Aorta (tissue), 5 donors: ENCODE data around the gene CCKAR. TPM values are rescaled to one million over a fixed set of nuclear protein-coding genes. Genes with fewer than 3 reads are reported as not detected.

Source experiments
- ATAC-seq: fragments of 200-7000 bp; cut with Tn5 transposase; one replicate; pipeline ENCODE4 v1.9.1; 2022; ENCODE audit warnings: moderate library complexity; ENCODE audit not compliant: low FRiP score
- DNase-seq, 2 donors: peaks; one replicate each; pipeline ENCODE4 v3.0.0-alpha.2; 2020
- H3K27ac ChIP-seq, 2 donors: one replicate each; pipeline ENCODE4 v1.5.1; 2013; ENCODE audit warnings: low read length in 2 of 2, mild to moderate bottlenecking in 2 of 2, moderate library complexity in 2 of 2, control low read depth in 1 of 2, inconsistent platforms in 1 of 2, low read depth in 1 of 2
- H3K27me3 ChIP-seq, 2 donors: one replicate each; pipeline ENCODE4 v1.6.1; 2013; ENCODE audit warnings: control low read depth in 1 of 2, low read length in 1 of 2, mild to moderate bottlenecking in 1 of 2, moderate library complexity in 1 of 2; ENCODE audit not compliant: insufficient read depth in 2 of 2, control insufficient read depth in 1 of 2
- H3K36me3 ChIP-seq, 2 donors: one replicate each; pipeline ENCODE4 v1.6.1; 2013; ENCODE audit warnings: control low read depth in 1 of 2, low read length in 1 of 2, mild to moderate bottlenecking in 1 of 2; ENCODE audit not compliant: insufficient read depth in 2 of 2, control insufficient read depth in 1 of 2
- H3K4me1 ChIP-seq, 2 donors: one replicate each; pipeline ENCODE4 v1.6.1; 2013; ENCODE audit warnings: low read length in 2 of 2, control low read depth in 1 of 2, mild to moderate bottlenecking in 1 of 2, moderate library complexity in 1 of 2; ENCODE audit not compliant: insufficient read depth in 2 of 2, control insufficient read depth in 1 of 2
- H3K4me3 ChIP-seq, 2 donors: one replicate each; pipeline ENCODE4 v1.5.1; 2013; ENCODE audit warnings: low read length in 2 of 2, control low read depth in 1 of 2, mild to moderate bottlenecking in 1 of 2
- H3K9me3 ChIP-seq: one replicate; pipeline ENCODE4 v1.6.1; 2013; ENCODE audit warnings: mild to moderate bottlenecking, low read length; ENCODE audit not compliant: control insufficient read depth
- WGBS, 2 donors: extraction: QIAGEN DNeasy Blood & Tissue Kit; methylation state at CpG; one replicate each; pipeline ENCODE4 v1.1.7; 2013; 5-methylcytosine and 5-hydroxymethylcytosine counted together
- intact Hi-C, 2 donors: fragments of 100-400 bp; cut with DNase I; formaldehyde crosslinking; loops; one replicate each; pipeline versions ENCODE4 v1.14.2 to v1.15.0; 2022
- polyA plus RNA-seq, 2 donors: library from polyadenylated mRNA; stranded (reverse); fragments of 200-250 nt; gene quantifications; one replicate each; pipeline ENCODE4 v1.2.3, GENCODE V29; 2013
- total RNA-seq, 2 donors: library from RNA; stranded (reverse); fragmentation: NEBNext Ultra II Directional; extraction: Animal tissue kit (Norgen Biotek cat#: 25700); gene quantifications; one replicate each; pipeline ENCODE4 v1.2.1, GENCODE V29; 2021
- donor health status: healthy with polysubstance abuse.
- donor health status: Bipolar disorder and iron deficiency.
- donor health status: DM: no; HTN: no; CAD: no.
- donor health status: DM: no; HTN: no; CAD: no.
- donor health status: DM: yes; HTN: yes; CAD: no.

The CCKAR gene
- total and polyA plus RNA-seq, 4 donors = not detected

DNA sequence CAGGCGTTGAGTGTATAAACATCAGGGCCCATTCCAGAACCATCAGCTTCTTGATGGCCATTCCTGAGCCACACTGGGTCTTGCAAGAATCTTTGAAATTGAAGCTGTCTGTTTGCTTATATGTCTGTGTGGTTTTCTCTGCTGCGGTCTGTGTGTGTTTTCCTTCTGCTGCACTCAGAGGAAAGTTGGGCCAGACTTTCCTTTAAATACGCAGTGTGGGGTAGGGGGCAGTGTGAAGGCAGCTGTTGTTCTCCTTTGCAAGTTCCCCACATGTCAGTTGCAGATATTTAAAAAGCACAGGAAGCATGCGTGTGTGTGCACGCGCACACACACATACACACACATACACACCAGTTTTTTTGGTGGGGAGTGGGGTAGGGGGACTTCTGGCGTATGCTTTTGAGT is 32.1 kb downstream of the CCKAR start:
- ATAC-seq = no peak
- no peaks in the 10 kb centered on the region for H3K4me1 ChIP-seq
- peaks cover 2% of the 10 kb centered on the region for H3K9me3 ChIP-seq
- intact Hi-C loops = loop anchor here (2.0 to 5.0 kb wide), 2 partner anchors 553 to 554 kb away; no protein-coding TSS in a partner anchor
- H3K4me3 ChIP-seq = no peak overlapping the region
- H3K27ac ChIP-seq = no peak overlapping the region
- whole genome bisulfite sequencing, 2 donors = 56 to 64% methylated on average over 7 of the region's 7 CpGs
- no peaks in the 10 kb centered on the region for H3K27me3 ChIP-seq
- H3K36me3 ChIP-seq = no peaks in the 10 kb centered on the region
- no peak for DNase-seq

- no peaks in the 10 kb centered on the region for H3K4me1 ChIP-seq
- no peaks in the 10 kb centered on the region for H3K36me3 ChIP-seq
- no peak overlapping the region for H3K27ac ChIP-seq
- H3K27me3 ChIP-seq = no peaks in the 10 kb centered on the region
- ATAC-seq (no peak), DNase-seq (no peak)
- 91 to 92% methylated on average over 6 of the region's 6 CpGs for whole genome bisulfite sequencing, 2 donors
- intact Hi-C loops = loop anchor here in 1 of 2 donors (5.0 kb wide), 1 partner anchor 555 kb away; no protein-coding TSS in a partner anchor
- H3K9me3 ChIP-seq = peaks cover 4% of the 10 kb centered on the region
- no peak overlapping the region for H3K4me3 ChIP-seq
These were observed 32.9 kb downstream of the CCKAR start for GRCh38 chr4:26457412-26457811.

GRCh38 chr4:26455571-26455970 is 34.7 kb downstream of the CCKAR start:
- 78 to 88% methylated on average over 2 of the region's 2 CpGs for WGBS, 2 donors
- intact Hi-C loops = loop anchor here in 1 of 2 donors (5.0 kb wide), 1 partner anchor 557 kb away; no protein-coding TSS in a partner anchor
- Histone ChIP-seq H3K27ac (no peak overlapping the region), H3K4me1 (no peaks in the 10 kb centered on the region), H3K4me3 (no peak overlapping the region), H3K27me3 (no peaks in the 10 kb centered on the region), H3K9me3 (peaks cover 4% of the 10 kb centered on the region), H3K36me3 (no peaks in the 10 kb centered on the region)
- ATAC-seq = no peak
- DNase-seq = no peak

- intact Hi-C loops = loop anchor here in 1 of 2 donors (5.0 kb wide), 1 partner anchor 557 kb away; no protein-coding TSS in a partner anchor
- WGBS, 2 donors = 96 to 98% methylated on average over 3 of the region's 3 CpGs
These were observed 35.3 kb downstream of the CCKAR start for GRCh38 chr4:26454961-26455360.

DNA sequence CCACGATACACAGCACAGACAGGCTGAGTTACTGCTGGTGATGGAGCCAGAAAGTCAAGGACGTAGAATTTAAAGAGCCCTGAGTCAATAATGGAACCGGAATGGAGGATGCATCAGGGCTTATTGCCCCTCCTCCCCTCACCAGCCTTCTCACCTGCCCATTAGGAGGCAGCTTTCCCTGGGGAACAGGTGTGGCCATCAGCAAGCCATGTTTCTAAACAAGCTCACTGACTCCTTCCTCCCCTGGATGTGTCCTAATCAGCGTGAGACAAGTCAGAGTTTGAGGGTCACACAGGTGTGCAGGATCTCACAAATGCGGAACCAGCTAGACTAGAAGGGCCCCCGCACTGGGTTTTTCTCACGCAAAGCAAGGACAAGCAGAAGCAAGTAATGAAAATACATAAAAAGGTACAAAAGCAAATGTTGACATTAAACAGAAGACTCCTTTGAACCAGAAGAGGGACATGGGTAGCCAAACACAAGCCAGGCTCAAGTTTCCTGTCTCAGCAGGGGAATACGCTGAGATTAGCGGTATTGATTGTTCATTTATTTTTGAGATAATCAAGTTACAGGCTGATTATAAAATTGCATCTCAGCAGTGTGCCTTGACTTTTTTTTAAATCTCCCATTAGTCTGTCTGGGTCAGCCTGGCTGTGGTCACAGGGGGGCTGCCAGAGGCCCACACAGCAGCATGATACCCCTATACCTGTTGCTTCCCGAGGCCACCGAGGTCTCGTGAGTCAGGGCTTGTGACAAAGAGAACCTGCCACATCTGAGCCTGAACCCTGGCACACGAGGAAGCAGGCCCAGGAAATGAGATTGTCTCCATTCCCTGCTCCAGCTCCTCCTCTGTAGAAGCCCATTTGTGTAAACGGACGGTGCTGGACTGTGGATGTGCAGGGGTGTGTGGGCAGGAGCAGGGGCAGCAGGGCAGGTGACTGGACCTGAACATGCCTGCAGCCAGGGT is 37.4 kb downstream of the CCKAR start:
- Histone ChIP-seq H3K36me3 (no peaks in the 10 kb centered on the region), H3K9me3 (peaks cover 4% of the 10 kb centered on the region), H3K4me1 (no peaks in the 10 kb centered on the region), H3K4me3 (no peak overlapping the region), H3K27me3 (no peaks in the 10 kb centered on the region), H3K27ac (no peak overlapping the region)
- 71 to 74% methylated on average over 15 of the region's 15 CpGs for WGBS, 2 donors
- ATAC-seq (no peak), DNase-seq (no peak)
- intact Hi-C loops = no loop called here

More at GRCh38 chr4:26454961-26455360, 35.3 kb downstream of the CCKAR start:
- H3K4me1 ChIP-seq = no peaks in the 10 kb centered on the region
- ATAC-seq (no peak), DNase-seq (no peak)
- H3K4me3 ChIP-seq = no peak overlapping the region
- no peaks in the 10 kb centered on the region for H3K36me3 ChIP-seq
- H3K27ac ChIP-seq = no peak overlapping the region
- no peaks in the 10 kb centered on the region for H3K27me3 ChIP-seq
- H3K9me3 ChIP-seq = peaks cover 4% of the 10 kb centered on the region

DNA sequence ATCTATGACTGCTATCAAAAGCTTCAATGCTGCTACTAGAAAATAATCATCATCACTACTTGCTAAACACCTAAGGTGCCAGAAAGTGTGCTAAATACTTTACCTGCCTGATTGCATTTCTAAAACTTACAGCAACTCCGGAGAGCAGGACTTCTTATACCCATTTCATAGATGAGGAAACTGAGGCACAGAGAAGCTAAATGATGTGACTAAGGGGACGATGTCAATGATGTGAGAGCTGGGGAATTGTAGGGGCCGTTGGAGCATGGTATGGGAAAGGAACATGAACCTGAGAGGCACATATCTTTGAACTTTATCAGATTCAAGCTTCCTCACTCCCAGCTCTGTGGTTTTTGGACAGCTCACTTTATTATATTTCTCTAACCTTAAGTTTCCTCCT is 38.7 kb downstream of the CCKAR start:
- peaks cover 6% of the 10 kb centered on the region for H3K9me3 ChIP-seq
- intact Hi-C loops = no loop called here
- 66 to 68% methylated on average over 3 of the region's 3 CpGs for WGBS, 2 donors

GRCh38 chr4:26450418-26450817 is 39.9 kb downstream of the CCKAR start:
- intact Hi-C loops = no loop called here
- WGBS, 2 donors = 61 to 68% methylated on average over 5 of the region's 5 CpGs
- DNase-seq = no peak

More for the DNA sequence above, 38.7 kb downstream of the CCKAR start:
- H3K27me3 ChIP-seq = no peaks in the 10 kb centered on the region
- no peak overlapping the region for H3K27ac ChIP-seq
- H3K4me3 ChIP-seq = no peak overlapping the region
- no peak for ATAC-seq
- H3K36me3 ChIP-seq = no peaks in the 10 kb centered on the region
- no peaks in the 10 kb centered on the region for H3K4me1 ChIP-seq
- DNase-seq = no peak

DNA sequence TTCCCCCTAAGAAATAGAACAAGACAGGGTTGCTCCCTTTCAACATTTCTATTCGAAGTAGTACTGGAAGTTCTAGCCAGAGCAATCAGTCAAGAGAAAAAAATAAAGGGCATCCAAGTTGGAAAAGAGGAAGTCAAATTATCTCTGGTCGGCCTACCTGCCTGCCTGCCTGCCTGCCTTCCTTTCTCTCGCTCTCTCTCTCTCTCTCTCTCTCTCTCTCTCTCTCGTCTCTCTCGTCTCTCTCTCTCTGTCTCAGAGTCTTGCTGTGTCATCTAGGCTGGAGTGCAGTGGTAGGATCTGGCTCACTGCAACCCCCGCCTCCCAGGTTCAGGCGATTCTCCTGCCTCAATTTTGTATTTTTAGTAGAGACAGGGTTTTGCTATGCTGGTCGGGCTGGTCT is 42.9 kb downstream of the CCKAR start:
- no peaks in the 10 kb centered on the region for H3K36me3 ChIP-seq
- WGBS, 2 donors = 88 to 92% methylated on average over 8 of the region's 8 CpGs
- no peaks in the 10 kb centered on the region for H3K4me1 ChIP-seq
- intact Hi-C loops = no loop called here
- no peaks in the 10 kb centered on the region for H3K27me3 ChIP-seq
- H3K27ac ChIP-seq = no peak overlapping the region
- DNase-seq = no peak
- no peak overlapping the region for H3K4me3 ChIP-seq
- peaks cover 2% of the 10 kb centered on the region for H3K9me3 ChIP-seq
- ATAC-seq = no peak

More at GRCh38 chr4:26450418-26450817, 39.9 kb downstream of the CCKAR start:
- H3K9me3 ChIP-seq = peaks cover 6% of the 10 kb centered on the region
- no peak overlapping the region for H3K4me3 ChIP-seq
- no peaks in the 10 kb centered on the region for H3K4me1 ChIP-seq
- no peak overlapping the region for H3K27ac ChIP-seq
- H3K27me3 ChIP-seq = no peaks in the 10 kb centered on the region
- no peak for ATAC-seq
- H3K36me3 ChIP-seq = no peaks in the 10 kb centered on the region

DNA sequence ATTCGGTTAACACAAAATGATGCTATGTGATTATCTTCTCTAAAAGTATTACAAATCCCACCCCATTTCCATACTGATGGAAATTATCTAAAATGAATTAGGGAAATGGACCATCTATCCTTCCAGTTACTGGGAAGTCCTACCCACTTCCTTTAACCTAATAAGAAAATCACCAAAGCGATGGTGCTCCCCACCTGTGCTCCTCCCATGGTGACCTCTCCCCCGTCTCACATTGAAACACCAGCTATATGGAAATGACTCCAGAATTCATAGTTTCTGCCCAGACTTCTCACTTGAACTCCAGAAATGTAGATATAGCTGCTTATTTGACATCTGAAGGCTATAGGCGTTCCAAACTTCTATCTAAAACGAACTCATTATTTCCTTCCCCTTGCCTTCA is 48.5 kb downstream of the CCKAR start:
- no peak overlapping the region for H3K4me3 ChIP-seq
- H3K4me1 ChIP-seq = no peaks in the 10 kb centered on the region
- ATAC-seq = no peak
- H3K27ac ChIP-seq = no peak overlapping the region
- 96 to 97% methylated on average over 5 of the region's 5 CpGs for WGBS, 2 donors
- peaks cover 0 to 3% of the 10 kb centered on the region in 2 donors for H3K36me3 ChIP-seq
- intact Hi-C loops = no loop called here
- H3K27me3 ChIP-seq = no peaks in the 10 kb centered on the region
- H3K9me3 ChIP-seq = no peaks in the 10 kb centered on the region
- DNase-seq = no peak
